GM18505 (cell line): ENCODE data around the gene TMC2.

Experiments used
- ATAC-seq: cut with Tn5 transposase; IDR thresholded peaks from one replicate; pipeline ENCODE4 v1.9.1; 2021; ENCODE audit not compliant: unreplicated experiment
- POLR2A ChIP-seq: IDR thresholded peaks from 4 replicates; pipeline ENCODE4 v1.6.1; 2011; ENCODE audit warnings: borderline replicate concordance; ENCODE audit not compliant: insufficient read depth, insufficient read length; ENCODE audit errors: extremely low read depth

TMC2 gene

DNA sequence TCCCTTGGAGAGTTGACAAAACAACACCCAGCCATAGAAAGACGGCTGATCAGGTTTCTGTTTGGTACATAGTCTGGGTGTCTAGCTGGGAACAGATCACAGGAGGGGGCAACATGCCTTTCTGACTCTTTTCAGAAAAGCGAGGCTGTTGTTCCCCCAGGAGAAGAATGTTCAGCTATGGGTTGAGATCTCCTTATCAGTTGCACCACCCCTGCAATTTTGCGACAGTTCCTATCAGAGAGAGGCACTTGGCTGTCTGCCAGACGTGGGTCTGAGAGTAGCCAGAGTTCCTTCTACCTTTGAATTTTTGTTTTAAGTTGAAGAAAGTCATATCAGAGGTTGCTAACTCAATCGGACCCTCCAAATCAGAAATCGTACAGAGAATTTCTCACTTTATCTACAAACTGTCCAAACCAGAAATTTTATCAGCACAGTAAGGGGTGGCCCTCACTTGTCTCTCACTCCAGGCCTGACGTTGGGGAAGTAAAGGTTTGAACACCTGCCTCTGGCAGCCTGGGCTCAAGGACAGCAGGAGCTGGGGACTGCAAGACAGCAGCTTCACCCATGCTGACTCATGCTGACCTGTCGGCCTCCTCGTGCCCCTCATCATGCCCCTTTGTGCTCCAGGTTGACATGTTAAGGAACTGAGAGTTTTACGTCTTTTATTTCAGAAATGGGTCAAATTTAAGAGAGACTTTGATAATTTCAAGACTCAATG, 42.3 kb downstream of the TMC2 start:
- TF ChIP-seq POLR2A = no peak
- no peak for ATAC-seq

DNA sequence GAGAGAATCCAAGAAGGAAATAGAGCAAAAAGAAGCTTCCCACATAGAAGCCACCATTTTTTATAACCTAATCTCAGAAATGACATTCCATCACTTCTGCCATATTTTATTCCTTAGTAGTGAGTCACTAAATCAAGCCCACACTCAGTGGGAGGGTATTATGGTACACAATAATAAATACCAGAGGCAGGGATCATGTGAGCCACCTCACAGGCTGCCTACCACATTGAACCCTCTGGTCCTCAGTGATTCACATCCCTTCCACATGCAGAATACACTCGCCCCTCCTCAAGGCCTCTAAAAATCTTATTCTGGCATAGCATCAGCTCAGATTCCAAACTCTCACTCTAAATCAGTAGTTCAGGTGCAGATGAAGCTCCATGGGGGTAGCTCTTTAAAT, 49.4 kb downstream of the TMC2 start:
- no peak for ATAC-seq
- TF ChIP-seq POLR2A = no peak

DNA sequence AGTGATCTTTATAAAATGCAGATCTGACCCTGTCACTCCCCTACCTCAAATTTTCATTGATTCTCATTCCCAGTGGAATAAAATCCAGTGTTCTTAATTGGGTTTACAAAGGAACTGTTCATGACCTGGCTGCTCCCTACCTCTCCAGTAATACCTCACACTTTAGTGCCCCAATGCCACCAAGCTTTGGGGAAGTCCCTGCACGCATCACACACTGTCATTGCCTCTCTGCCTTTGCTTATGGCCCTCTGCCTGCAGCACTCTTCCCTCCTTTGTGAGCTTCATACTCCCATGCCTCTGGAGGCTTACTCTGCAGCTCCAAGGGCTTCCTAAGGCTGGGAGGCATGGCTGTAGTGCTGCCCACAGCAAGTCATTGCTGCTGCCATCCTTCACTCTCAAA, 57.4 kb downstream of the TMC2 start:
- ATAC-seq = no peak
- no peak for TF ChIP-seq POLR2A

DNA sequence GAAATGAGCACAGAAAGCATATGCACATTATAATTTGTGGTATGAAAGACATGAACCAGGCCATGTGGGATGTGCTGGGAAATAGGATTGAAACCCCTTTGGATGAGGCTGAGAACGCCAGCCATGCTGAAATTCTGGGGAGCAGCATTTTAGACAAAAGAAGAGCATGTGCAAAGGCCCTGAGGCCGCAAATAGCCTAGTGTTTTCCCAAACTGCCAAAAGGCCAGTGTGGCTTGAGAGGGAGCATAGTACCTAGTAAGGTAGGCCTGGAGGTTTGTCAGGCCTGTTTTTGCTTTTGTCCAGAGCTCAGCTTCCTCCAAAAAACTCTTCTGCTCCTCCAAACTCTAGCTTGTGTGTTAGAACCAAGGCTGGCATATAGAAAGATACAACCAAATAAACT, 58.7 kb downstream of the TMC2 start:
- ATAC-seq = no peak
- TF ChIP-seq POLR2A = no peak

DNA sequence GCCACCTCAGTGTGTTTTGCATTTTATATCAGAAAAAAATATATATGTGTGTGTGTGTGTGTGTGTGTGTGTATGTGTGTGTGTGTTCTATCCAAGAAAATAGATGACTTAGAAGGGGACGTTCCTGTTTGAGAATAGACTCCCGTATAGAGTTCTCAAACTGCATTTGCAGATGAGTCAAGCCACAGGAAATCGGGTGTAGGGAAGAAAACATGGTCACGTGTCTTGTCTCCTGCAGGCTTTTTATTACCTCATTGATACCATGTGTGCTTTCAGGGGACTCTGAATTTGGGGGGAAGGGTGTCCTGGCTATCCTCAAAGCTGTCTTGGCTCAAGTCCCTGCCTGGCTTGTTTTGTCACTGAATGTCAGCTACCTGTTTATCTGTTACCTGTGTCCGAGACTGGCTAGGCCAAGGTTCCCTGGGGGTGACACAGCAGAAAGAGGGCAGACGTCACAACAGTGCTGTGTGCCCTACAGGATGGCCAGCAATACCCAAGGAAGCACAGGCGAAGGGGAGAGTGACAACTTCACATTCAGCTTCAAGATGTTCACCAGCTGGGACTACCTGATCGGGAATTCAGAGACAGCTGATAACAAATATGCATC, 60.4 kb downstream of the TMC2 start:
- no peak for ATAC-seq
- no peak for TF ChIP-seq POLR2A

DNA sequence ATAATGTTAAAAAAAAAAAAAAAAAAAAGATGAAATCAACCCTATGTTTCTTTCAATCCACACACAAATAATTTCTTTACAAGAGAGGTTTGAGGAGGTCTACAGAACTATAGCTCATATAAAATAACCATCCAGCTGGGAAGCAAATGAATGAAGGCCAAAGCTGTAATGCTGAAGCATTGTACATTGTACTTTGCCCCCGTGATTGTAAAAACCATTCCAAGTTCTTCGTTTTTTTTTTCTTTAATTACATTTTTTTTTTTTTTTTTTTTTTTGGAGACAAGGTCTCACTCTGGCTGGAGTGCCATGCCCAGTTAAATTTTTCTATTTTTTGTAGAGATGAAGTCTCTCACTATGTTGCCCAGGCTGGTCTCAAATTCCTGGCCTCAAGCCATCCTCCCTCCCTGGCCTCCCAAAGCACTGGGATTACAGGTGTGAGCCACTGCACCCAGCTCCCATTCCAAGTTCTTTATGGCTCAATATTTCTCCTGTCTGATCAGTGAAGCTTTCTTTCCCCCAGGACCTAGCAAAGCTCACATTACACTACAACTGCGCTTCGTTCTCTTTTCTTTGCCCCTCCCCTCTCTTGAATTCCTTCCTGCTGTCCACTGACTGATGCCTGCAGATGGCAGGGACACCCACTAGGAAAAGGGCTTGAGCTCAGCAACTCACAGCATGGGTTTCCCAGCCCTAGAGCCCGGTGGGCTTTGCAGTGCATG, 63.1 kb downstream of the TMC2 start:
- no peak for ATAC-seq
- TF ChIP-seq POLR2A = no peak

DNA sequence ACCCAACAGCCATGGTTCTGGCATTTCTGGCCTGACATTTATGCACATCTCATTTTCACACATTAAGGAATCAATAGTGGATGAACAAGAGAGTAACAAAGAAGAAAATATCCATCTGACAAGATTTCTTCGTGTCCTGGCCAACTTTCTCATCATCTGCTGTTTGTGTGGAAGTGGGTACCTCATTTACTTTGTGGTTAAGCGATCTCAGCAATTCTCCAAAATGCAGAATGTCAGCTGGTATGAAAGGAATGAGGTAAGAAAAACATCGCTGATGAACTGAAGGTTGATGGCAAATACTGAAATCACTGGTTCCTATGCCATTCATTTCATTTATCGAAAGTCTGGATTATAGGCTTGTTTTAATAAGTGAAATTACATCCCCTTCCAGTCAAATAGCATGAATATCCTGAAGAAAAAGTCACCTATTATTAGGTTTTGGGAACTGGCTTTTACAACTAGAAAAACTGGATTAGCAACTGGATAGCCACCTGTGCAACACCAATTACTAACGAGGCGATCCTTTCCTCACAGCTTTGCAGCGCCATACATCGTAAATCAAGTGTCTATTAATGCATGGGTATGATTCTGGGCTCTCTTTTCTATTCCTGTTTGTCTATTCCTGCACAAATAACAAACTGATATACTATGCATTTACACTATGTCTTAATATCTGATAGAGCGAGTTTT, 65.8 kb downstream of the TMC2 start:
- no peak for TF ChIP-seq POLR2A
- ATAC-seq = no peak

DNA sequence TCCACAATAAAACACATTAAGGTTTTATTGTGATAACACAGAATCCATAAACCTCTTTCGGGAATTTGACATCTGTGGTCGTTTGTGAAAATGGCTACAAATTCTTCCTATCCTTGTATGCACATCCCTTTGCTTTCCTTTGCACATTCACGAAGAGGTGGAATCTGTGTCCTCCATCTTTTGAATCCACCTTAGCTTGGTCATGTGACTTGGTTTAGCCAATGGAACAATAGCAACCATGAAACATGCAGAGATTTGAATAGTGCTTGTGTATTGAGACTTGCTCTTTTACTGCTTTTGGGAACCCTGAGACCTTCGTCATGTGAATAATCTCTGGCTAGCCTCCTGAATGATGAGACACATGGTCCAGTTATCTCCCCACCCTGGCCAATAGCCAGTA, 66.4 kb downstream of the TMC2 start:
- TF ChIP-seq POLR2A = no peak
- ATAC-seq = no peak

DNA sequence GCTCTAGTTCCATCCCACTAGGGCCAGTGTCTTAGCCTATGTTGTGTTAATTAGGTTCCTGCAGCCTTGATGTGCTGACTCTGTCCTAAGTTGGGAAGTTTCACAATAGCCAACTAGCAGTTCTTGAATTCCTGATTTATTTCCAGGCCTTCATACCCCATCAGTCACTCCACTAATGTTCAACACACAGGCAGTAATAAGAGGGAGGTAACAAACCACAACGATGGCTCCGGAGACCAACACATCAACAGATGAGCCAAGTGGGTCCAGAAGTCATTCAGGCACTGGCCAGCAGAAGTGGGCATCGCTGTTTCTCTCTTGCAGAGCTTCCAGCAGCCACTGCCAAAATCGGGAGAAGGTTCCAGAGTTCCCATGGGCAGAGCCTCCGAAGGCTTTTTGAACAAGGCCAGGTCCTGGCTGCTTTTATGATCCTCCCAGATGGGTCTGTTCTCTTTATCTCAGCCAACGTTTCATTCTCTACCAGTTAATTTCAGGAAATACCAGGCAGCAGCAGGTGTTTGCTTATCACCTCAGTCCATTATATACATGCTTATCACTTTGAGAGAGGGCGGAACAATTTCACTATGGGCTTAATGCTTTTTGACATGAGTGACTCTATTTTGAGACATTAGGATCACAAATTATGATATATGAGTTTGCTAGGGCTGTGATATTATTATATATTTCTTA, 67.6 kb downstream of the TMC2 start:
- no peak for TF ChIP-seq POLR2A
- no peak for ATAC-seq

DNA sequence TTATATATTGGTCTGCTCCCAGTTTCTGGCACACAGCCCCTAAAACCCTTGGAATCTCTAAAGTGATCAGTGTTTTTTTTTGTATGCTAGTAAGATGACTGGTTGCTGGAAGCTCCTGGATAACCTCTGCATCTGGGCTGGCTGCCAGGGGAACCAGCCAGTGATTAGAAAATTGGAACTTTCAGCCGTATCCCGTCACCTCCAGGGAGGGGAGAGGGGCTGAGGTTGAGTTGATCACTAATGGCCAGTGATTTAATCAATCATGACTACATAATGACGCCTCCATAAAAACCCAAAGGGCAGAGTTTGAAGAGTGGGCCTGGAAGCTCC, 68.1 kb downstream of the TMC2 start:
- no peak for ATAC-seq
- no peak for TF ChIP-seq POLR2A

DNA sequence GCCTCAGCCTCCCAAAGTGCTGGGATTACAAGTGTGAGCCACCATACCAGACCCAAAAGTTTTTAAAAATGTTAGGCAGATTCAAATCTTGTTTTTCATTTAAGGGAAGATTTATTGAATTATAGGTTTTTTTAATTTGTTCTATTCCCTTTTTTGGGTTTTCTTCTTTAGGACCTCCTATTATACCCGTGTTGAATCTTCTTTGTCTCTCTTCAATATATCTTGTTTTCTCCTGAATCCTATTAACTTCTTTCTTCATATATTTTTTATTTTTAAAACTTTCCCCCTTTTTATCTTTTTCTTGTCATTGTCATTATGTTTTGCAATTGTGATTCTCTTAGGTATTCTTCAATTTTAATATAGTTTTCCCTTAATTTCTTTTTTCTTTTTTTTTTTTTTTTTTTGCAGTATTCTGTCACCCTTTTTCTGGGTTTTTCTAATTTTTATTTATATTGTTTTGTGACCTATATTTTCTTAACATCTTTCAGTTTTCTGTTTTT, 70.2 kb downstream of the TMC2 start:
- ATAC-seq = no peak
- TF ChIP-seq POLR2A = no peak

DNA sequence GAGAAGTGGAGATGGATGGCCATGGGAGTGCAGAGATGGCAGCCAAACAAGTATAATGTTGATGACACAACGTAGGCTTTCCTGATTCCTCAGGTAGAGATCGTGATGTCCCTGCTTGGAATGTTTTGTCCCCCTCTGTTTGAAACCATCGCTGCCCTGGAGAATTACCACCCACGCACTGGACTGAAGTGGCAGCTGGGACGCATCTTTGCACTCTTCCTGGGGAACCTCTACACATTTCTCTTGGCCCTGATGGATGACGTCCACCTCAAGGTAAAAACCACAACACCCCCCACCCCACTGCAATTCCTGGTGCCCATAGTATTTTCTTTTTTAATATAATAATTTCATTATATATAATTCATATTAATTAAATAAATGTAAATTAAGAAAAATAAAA, 74.0 kb downstream of the TMC2 start:
- no peak for TF ChIP-seq POLR2A
- no peak for ATAC-seq
